Mesodermal cell (in vitro differentiated cells): ENCODE measurements around the gene NFKBIE.

Source experiments
- H3K27ac ChIP-seq: 2 replicates; pipeline ENCODE4 v1.7.0; 2013; ENCODE audit warnings: mild to moderate bottlenecking, low read depth, low read length, moderate library complexity; ENCODE audit not compliant: severe bottlenecking
- H3K36me3 ChIP-seq: 2 replicates; pipeline ENCODE4 v1.7.1; 2013; ENCODE audit warnings: mild to moderate bottlenecking, low read length, moderate library complexity; ENCODE audit not compliant: control insufficient read depth, insufficient read depth
- H3K4me1 ChIP-seq: one replicate; pipeline ENCODE4 v1.7.1; 2013; ENCODE audit warnings: mild to moderate bottlenecking, low read length; ENCODE audit not compliant: insufficient read depth, control insufficient read depth, poor library complexity, severe bottlenecking
- H3K4me3 ChIP-seq: 2 replicates; pipeline ENCODE4 v1.7.0; 2013; ENCODE audit warnings: low read length, control low read depth, mild to moderate bottlenecking; ENCODE audit not compliant: insufficient read depth, poor library complexity, severe bottlenecking; ENCODE audit errors: extremely low read depth
- H3K9me3 ChIP-seq: 2 replicates; pipeline ENCODE4 v1.7.1; 2013; ENCODE audit warnings: mild to moderate bottlenecking, low read length, moderate library complexity; ENCODE audit not compliant: control insufficient read depth
- WGBS, 2 experiments: methylation state at CpG; one replicate each; pipeline ENCODE4 v1.1.5; 2013; ENCODE audit warnings: missing lambda C conversion rate in 2 of 2; ENCODE audit not compliant: insufficient coverage in 2 of 2; 5-methylcytosine and 5-hydroxymethylcytosine counted together

NFKBIE gene

DNA sequence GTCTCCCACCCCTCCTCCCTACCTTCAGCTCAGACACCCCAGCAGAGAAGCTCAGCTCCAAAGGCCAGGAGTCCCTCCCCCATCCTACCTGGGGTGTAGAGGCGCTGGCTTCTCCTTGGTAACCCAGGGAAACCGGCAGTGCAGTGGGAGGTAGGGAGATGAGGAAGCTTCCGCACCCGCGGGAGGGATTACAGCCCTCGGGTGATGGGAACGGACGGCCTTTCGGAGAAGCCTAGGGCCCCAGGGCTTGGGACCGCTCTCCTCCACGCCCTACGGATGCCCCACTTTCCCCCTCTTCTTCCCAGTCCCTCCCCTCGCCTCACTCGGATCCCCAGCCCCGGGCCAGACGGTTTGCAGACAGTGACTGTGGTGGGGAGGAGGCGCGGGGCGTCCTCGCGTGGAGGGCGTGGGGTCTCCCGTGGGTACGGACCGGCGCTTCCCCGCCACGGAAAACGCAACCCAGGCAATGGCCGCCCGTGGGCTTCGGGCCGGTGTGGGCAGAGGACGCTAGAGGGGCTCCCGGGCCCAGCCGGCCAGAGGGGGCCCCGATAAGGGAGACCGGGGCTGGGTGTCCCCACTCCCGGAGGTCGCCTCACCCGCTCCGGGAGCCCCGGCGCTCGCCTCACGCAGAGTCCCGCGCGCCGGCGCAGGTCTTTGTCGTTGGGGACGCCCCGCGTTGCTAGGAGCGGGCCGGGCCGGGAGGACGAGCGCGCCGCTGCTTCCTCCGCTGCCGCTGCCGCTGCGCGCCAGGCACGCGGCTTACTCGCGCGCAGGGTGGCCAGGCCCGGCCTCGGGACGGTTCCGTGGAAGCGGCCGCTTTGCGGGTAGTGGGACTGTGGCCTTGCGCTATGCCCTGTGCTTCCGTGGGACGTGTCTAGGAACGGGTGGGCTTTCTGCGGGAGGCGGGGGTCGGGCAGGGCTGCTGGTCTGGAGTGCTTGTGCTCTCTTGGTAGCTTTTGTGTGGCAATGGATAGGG lies 32.0 kb upstream of the NFKBIE start:
- Histone ChIP-seq H3K9me3 (no peaks in the 10 kb centered on the region), H3K4me3 (peak overlapping the region; percentile 44), H3K4me1 (peaks cover 6% of the 10 kb centered on the region), H3K27ac (no peak overlapping the region), H3K36me3 (peaks cover 30% of the 10 kb centered on the region)
- 1 to 2% methylated on average over 56 to 72 of the region's 86 CpGs for WGBS, 2 experiments

DNA sequence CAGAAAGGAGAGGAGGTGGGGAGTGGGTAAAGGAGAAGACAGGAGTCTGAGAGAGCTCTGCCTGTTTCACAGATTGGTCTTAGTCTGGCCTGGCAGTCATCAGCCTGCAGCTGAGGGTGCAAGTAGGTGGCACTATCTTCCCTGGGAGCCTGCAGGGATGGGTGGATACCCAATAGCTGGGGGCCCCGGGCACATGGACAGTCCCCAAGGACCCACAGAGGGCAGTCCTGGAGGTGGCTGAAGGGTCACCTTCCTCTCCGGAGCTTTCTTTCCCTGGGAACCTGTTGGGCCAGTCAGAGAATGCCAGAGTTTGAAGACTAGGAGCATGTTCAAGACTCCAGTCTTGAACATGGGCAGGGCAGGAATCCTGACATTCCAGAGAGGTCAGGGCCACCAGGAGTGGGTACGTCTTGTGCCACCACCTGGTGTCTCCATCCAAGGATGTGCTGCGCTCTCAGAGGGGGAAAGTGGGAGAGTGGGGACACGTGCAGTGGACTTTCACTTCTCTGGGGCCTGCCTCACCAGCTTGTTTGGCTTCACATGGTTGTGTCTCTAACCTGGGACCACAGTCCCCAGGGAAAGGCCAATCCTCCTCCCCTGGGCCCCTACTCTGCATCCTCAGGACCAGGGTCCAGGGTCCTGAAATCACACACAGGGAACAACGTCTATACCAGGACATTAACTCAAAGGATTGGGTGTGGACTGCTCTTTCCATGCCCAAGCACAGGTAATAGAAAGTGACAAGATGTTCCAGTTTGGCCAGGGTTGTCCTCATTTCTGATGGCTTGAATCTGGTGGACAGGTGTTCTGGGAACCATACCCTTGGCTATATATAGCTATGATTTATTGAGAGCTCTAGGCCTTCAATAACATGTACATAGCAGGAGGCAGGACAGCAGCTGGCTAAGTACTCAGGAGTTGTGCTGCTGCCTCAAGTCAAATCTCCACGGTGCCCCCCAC lies 29.8 kb upstream of the NFKBIE start:
- no peak overlapping the region for H3K27ac ChIP-seq
- WGBS, 2 experiments, result 77 to 81% methylated on average over 6 to 7 of the region's 7 CpGs
- H3K4me3 ChIP-seq, result no peak overlapping the region

DNA sequence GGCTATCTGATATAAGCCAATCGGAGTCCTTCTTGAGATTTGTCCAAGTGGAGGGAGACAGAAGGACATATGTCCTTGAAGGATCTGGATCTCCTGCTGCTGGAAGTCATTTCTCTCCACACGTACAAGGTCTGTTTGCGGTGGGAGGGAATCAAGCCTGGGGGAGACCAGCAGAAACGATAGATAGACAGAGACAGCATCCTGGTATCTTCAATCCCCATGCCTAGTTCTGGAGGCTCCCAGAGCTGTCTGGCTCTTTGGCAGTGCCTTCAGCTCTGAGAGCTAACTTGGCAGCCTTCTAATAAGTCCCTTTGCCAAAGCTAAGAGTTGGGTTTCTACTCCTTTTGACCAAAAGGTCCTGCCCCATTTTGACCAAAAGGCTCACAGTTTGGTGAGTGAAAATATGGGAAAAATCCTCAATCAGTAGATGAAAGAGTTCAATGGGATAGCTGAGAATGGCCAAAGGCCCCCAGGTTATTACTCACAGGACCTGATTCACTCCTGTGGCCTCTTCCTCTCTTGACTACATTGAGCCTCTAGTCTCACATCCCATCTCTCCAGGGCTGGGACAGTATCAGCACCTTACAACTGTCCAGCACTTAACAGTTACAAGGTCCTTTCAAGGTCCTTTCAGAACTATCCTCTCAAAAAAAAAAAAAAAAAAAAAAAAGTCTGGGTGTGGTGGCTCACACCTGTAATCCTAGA lies 27.5 kb upstream of the NFKBIE start:
- Histone ChIP-seq H3K4me3 (no peak overlapping the region), H3K27ac (no peak overlapping the region), H3K9me3 (no peaks in the 10 kb centered on the region), H3K4me1 (peaks cover 6% of the 10 kb centered on the region), H3K36me3 (no peaks in the 10 kb centered on the region)
- 81 to 88% methylated on average over 3 to 4 of the region's 4 CpGs for WGBS, 2 experiments

More for the DNA sequence above, 29.8 kb upstream of the NFKBIE start:
- Histone ChIP-seq H3K36me3 (peaks cover 8% of the 10 kb centered on the region), H3K9me3 (no peaks in the 10 kb centered on the region), H3K4me1 (peaks cover 6% of the 10 kb centered on the region)

DNA sequence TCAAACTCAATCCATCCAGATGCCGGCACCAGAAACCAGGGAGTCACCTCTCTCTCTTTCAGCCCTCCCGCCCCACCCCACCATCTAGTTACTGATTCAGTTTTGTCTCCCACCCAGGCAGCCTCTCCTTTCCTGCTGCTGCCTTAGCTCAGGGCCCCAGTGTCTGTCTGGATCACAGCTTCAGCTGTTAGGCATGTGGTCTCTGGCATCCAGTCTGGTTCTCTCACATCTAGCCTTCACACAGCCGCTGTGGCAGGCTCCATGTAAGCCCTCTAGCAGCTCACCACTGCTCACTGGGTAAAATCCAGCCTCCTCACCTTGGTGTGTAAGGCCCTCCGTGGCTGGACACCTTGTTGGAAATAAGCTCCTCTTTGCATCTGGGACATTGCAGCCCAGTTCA lies 26.5 kb upstream of the NFKBIE start:
- no peak overlapping the region for H3K4me3 ChIP-seq
- no peak overlapping the region for H3K27ac ChIP-seq
- H3K9me3 ChIP-seq, result no peaks in the 10 kb centered on the region
- 61 to 71% methylated on average over 2 to 3 of the region's 4 CpGs for WGBS, 2 experiments
- no peaks in the 10 kb centered on the region for H3K36me3 ChIP-seq
- no peaks in the 10 kb centered on the region for H3K4me1 ChIP-seq

DNA sequence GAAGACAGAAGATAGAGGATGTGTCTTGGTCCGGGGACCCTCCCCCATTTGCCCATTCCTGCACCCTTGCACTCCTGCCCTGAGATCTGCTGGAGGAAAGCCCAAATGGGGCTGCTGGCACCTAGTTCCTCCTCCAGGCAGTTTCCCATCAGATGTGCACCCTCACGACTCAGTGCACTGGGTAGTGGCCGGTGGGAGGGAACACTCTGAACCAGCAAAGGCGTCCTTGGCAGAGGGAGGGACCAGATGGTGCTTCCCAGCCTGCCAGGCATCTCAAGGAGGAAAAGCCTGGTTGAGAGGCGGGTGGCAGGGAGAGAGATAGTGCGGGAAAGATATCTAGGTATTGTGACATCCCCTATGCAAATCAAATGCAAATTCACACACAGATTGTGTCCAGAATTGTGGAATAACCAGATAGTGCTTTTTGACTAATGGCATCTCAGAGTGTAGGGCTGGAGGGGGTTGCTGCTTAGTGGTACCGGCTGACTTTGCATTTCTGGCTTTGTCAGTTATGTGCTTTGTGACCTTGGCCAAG lies 24.4 kb upstream of the NFKBIE start:
- no peaks in the 10 kb centered on the region for H3K4me1 ChIP-seq
- H3K9me3 ChIP-seq, result no peaks in the 10 kb centered on the region
- no peak overlapping the region for H3K27ac ChIP-seq
- WGBS, 2 experiments, result 56 to 71% methylated on average over 3 to 4 of the region's 7 CpGs
- no peaks in the 10 kb centered on the region for H3K36me3 ChIP-seq
- H3K4me3 ChIP-seq, result no peak overlapping the region

DNA sequence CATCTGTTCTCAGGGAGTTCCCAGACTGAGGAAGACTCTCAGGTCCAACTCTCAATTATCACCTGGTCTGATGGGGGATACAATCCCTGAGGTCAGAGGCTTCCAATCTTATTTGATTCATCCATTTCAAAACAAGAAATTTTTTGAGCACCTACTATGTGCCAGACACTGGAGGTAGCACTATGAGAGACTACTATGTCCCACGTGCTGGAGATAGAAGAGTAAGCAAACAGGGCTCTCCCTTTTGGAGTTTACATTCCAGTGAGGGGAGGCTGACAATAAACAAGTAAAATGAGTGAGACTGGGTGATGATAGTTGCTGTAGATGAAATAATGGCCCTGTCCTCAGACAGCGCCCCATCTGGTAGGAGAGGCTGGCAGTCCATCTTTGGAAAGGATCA lies 21.4 kb upstream of the NFKBIE start:
- WGBS, 2 experiments, result 0% methylated on average over 1 of the region's 2 CpGs; no CpG with 5 or more reads in 1 of the 2 experiments
- H3K27ac ChIP-seq, result no peak overlapping the region
- no peaks in the 10 kb centered on the region for H3K9me3 ChIP-seq
- no peaks in the 10 kb centered on the region for H3K4me1 ChIP-seq
- H3K4me3 ChIP-seq, result no peak overlapping the region
- no peaks in the 10 kb centered on the region for H3K36me3 ChIP-seq

DNA sequence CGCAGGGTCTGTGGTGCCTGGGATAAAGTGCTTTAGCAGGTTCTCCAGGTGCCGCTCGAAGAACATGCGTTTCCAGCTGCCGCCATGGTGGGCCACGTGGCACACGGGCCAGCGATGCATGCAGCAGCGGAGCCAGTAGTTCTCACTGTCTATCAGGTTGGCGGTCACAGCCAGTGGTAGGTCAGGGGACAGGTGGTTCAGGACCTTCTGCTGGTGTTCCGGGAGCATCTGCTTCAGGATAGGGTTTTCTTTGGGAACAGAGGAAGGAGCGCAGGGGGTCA lies 20.9 kb upstream of the NFKBIE start:
- Histone ChIP-seq H3K27ac (no peak overlapping the region), H3K4me1 (no peaks in the 10 kb centered on the region), H3K36me3 (no peaks in the 10 kb centered on the region), H3K9me3 (no peaks in the 10 kb centered on the region), H3K4me3 (no peak overlapping the region)
- 85 to 87% methylated on average over 11 to 12 of the region's 12 CpGs for WGBS, 2 experiments

DNA sequence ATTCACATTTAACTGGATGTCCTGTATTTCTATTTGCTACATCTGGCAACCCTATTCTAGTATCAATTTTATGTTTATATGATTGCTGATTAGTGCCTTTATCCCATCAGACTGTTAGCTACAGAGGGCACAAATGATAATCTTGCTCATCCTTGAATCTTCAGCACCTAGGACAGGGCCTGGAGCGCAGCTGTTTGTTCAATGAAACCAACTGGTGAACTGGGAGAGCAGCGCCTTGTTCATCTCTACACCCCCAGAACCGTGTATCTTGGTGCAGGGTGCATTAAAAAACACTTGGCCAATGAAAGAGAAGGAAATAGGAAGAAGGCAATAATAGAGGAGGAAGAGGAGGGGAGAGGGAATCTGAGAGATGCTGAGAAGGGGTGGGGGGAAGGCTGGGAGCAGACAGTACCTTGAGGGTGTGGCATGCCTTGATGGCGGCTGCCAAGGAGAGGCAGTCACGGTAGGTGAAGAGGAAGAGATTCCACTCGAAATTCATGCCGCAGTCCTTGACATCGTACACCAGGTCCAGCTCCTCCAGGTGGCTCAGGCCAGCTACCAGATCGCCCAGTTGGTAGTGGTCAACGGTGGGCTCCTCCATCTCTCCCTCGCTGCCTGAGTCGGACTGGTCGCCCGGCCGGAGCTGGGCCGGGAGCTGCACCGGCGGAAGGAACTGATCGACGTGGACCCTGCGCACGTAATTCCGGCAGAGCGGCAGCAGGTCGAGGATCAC lies 20.4 kb upstream of the NFKBIE start:
- Histone ChIP-seq H3K9me3 (no peaks in the 10 kb centered on the region), H3K36me3 (no peaks in the 10 kb centered on the region), H3K27ac (no peak overlapping the region), H3K4me1 (no peaks in the 10 kb centered on the region), H3K4me3 (no peak overlapping the region)
- WGBS, 2 experiments, result 73 to 78% methylated on average over 23 of the region's 25 CpGs

DNA sequence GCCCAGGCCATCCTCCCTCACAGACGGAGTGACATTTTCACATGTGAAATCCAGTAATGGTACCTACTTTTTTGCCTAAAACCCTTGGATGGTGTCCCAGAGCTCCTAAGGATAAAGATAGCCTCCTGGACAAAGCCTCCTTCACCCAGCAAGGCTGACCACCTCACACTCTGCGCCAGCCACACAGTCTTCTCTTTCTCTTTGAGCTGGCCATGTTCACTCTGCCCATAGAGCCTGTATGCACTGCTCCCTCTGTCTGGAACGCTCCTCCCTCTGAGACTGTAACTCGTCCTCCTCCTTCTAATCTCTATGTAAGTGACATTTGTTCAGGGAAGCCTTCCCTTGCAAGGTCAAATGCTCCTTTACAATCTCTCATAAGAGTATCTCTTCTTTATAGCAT lies 19.5 kb upstream of the NFKBIE start:
- Histone ChIP-seq H3K4me1 (no peaks in the 10 kb centered on the region), H3K27ac (no peak overlapping the region), H3K4me3 (no peak overlapping the region), H3K36me3 (no peaks in the 10 kb centered on the region), H3K9me3 (no peaks in the 10 kb centered on the region)
- 49 to 53% methylated on average over 3 to 4 of the region's 4 CpGs for WGBS, 2 experiments

DNA sequence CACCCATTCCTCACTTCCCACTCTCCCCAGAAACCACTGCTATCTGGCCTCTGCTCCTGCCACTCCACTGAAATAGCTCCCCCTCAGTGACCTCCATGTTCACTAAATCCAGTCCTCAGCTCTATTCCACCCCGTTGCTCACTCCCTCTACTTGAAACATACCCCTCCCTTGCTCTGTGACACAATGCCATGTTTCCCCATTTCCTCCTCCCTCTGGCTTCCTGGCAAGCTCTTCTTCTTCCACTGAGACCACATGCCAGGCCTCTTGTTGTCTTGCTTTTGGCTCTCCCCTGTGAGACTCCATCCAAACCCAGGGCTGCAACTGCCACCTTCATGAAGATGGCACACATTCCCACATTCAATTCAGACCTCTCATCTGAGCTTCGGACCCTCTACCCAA lies 18.8 kb upstream of the NFKBIE start:
- H3K4me1 ChIP-seq, result no peaks in the 10 kb centered on the region
- no peak overlapping the region for H3K27ac ChIP-seq
- H3K4me3 ChIP-seq, result no peak overlapping the region
- no peaks in the 10 kb centered on the region for H3K9me3 ChIP-seq
- 57 to 65% methylated on average over 2 of the region's 2 CpGs for WGBS, 2 experiments
- no peaks in the 10 kb centered on the region for H3K36me3 ChIP-seq
